ENCODE results near the gene TMEM43.

The TMEM43 gene

GRCh38 chr3:14179114-14179465 lies 54.2 kb downstream of the TMEM43 start:
- no peak for DNase-seq

DNA sequence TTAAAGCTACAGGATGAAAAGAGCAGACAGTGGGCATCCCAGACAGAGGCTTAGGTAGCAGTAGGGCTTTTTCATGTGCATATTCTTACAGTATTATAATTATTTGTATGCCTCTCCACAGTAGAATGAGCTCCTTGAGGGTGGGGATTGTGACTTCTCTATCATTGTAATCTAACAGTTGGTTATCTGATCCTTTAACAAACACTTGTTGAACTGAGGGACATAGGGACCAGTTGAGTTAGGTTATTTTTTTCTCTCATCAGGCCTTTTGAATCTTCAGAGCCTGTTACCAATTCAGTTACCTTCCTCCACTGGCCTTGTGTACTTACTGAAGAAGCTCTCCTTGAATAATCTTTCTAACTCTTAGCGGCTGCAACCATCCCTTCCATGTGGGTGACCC lies 54.9 kb downstream of the TMEM43 start:
- no peak for DNase-seq

- DNase-seq = no peak
Measured at GRCh38 chr3:14181253-14181652, 56.4 kb downstream of the TMEM43 start.

GRCh38 chr3:14183015-14183577 lies 58.2 kb downstream of the TMEM43 start:
- no peak for DNase-seq

GRCh38 chr3:14186854-14187458 lies 62.1 kb downstream of the TMEM43 start:
- no peak for DNase-seq

DNA sequence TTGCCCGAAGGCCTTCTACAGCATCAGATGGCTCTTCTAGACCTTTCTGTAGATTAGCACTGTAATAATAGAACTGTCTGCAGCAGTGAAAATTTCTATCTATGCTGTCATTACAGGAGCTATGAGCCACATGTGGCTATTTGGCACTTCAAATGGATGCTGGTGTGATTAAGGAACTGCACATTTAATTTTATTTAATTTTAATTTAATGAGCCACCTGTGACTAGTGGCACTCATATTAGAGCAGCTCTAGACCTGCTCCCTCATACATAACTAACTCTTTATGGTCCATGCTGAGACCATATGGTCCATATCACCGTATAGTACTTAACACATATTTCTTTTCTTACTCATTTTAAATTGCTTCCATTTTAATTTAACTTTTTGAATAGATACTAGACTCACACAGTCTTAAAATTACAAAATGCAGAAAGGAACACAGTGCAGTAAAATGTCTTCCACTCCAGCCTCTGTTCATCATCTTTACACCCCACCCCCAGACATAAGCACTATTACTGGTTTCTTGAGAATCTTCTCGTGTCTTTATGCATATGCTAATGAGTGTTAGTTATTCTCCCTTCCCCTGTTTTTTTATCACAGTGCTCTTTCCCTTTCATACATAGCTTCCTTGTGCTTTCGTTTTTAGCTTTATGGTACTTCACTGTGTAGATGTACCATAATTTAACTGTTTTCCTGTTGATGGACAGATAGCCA lies 63.3 kb downstream of the TMEM43 start:
- no peak for DNase-seq

All from CD4-positive, alpha-beta T cell treated with Interleukin-6 for 4 hours (primary cell).